ENCODE results near the gene TMEFF2. TPM values are rescaled to one million over a fixed set of nuclear protein-coding genes. Genes with fewer than 3 reads are reported as not detected.

The TMEFF2 gene
- total and polyA plus RNA-seq, 8 donors: 0.18 to 1.0 (median 0.39) TPM; not detected in 2

DNA sequence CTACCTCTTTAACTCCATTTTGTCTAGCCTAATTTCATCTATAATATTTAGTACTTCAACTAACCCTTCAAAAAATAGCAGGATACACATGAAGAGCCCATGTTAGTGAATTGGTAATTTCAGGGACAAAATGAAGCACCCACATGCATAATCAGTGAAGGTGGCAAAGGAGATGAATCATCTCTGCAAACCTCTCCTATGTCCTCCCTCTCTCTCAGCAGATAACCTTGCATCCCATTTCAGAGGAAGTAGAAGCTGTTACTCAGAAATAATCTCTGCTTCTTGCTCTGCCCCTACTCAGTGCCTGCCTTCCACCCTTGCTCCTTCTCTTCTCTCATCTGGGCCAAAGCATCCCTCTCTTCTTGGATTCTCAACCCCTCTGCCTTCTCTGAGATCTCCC lies 287.6 kb downstream of the TMEFF2 start:
- TF ChIP-seq, protein P1, sequence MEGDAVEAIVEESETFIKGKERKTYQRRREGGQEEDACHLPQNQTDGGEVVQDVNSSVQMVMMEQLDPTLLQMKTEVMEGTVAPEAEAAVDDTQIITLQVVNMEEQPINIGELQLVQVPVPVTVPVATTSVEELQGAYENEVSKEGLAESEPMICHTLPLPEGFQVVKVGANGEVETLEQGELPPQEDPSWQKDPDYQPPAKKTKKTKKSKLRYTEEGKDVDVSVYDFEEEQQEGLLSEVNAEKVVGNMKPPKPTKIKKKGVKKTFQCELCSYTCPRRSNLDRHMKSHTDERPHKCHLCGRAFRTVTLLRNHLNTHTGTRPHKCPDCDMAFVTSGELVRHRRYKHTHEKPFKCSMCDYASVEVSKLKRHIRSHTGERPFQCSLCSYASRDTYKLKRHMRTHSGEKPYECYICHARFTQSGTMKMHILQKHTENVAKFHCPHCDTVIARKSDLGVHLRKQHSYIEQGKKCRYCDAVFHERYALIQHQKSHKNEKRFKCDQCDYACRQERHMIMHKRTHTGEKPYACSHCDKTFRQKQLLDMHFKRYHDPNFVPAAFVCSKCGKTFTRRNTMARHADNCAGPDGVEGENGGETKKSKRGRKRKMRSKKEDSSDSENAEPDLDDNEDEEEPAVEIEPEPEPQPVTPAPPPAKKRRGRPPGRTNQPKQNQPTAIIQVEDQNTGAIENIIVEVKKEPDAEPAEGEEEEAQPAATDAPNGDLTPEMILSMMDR (IDR thresholded peaks at IDR 0.05): no peak
- no peaks in the 10 kb centered on the region for H3K9me3 ChIP-seq
- no peaks in the 10 kb centered on the region for H3K36me3 ChIP-seq
- ATAC-seq (no peak), DNase-seq (no peak)
- no peak overlapping the region for H3K4me3 ChIP-seq
- H3K27ac ChIP-seq: no peak overlapping the region
- intact Hi-C loops (cut with DNase I): no loop called here
- no peaks in the 10 kb centered on the region for H3K4me1 ChIP-seq
- H3K27me3 ChIP-seq: no peaks in the 10 kb centered on the region

DNA sequence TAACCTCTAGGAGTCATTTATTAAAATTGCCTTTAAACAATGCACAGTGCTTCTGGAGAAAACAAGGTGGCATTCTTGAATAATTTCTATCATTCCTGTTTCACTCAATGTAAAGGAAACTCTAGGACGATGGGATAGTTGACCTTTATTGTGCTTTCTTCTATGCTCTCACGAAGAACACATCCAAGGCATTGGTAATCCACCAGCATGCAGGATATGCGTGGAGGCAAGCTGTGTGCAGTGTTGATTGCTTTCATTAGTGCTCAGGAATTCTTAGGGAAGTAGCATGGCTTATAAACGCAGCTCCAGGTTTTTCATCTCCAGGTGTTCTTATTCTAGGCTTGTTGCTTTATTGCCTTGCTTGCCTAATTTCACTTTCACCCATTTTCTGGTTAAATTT lies 289.4 kb downstream of the TMEFF2 start:
- Histone ChIP-seq H3K27me3 (no peaks in the 10 kb centered on the region), H3K4me1 (no peaks in the 10 kb centered on the region), H3K4me3 (no peak overlapping the region), H3K9me3 (peaks cover 0 to 7% of the 10 kb centered on the region in 2 donors), H3K36me3 (no peaks in the 10 kb centered on the region), H3K27ac (no peak overlapping the region)
- no peak for DNase-seq
- TF ChIP-seq, protein P1 (IDR thresholded peaks at IDR 0.05): no peak
- ATAC-seq: no peak
- intact Hi-C loops (cut with DNase I): no loop called here

DNA sequence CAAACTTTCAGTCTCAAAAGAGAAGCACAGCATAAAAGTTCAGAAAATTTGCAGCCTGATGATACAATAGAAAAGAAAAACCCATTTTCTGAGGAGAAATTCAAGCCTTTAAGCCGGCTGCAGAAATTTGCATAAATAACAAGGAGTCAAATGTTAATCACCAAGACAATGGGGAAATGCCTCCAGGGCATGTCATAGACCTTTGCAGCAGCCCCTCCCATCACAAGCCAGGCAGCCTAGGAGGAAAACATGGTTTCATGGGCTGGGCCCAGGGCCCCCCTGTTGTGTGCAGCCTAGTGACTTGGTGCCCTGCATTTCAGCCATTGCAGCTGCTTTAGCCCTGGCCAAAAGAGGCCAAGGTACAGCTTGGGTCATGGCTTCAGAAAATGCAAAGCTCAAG lies 293.7 kb downstream of the TMEFF2 start:
- Histone ChIP-seq H3K4me3 (no peak overlapping the region), H3K9me3 (peaks cover 0 to 7% of the 10 kb centered on the region in 2 donors), H3K36me3 (no peaks in the 10 kb centered on the region), H3K27ac (no peak overlapping the region), H3K4me1 (no peaks in the 10 kb centered on the region), H3K27me3 (no peaks in the 10 kb centered on the region)
- no peak for ATAC-seq
- intact Hi-C loops (cut with DNase I): no loop called here
- DNase-seq: no peak
- TF ChIP-seq, protein P1 (IDR thresholded peaks at IDR 0.05): no peak

DNA sequence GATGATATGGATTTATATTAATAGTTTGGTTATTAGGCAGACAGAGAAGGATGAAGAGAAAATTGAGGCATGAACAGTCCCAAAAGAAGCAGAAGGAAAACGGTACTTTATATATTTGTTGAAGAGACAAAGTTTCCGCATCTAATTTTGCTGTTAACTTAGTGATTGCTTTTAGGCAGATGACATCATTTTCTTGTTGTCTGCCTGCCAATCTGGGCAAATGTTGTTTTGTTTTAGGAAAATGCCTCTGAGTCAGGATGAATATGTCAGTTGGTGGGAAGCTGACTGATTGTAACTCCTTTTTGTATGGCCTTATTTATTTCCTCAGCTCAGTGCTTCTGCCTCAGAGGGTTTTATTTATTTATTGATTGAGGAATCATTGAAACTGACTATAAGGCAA lies 295.3 kb downstream of the TMEFF2 start:
- TF ChIP-seq, protein P1 (IDR thresholded peaks at IDR 0.05): no peak
- H3K4me1 ChIP-seq: no peaks in the 10 kb centered on the region
- H3K9me3 ChIP-seq: peaks cover 0 to 7% of the 10 kb centered on the region in 2 donors
- no peaks in the 10 kb centered on the region for H3K27me3 ChIP-seq
- no peak overlapping the region for H3K4me3 ChIP-seq
- DNase-seq (no peak), ATAC-seq (no peak)
- H3K27ac ChIP-seq: no peak overlapping the region
- intact Hi-C loops (cut with DNase I): no loop called here
- H3K36me3 ChIP-seq: no peaks in the 10 kb centered on the region

Measured in left lung (tissue), 10 donors.